PC-3 (cell line): ENCODE data around the gene GIMAP2. TPM values are rescaled to one million over a fixed set of nuclear protein-coding genes. Genes with fewer than 3 reads are reported as not detected.

ENCODE experiments used
- ATAC-seq: fragments of 200-7000 bp; cut with Tn5 transposase; 2 replicates; pipeline ENCODE4 v1.9.1; 2020; ENCODE audit warnings: mild to moderate bottlenecking, moderate library complexity
- BruUV-seq: library from RNA; stranded (reverse); fragments of 400-500 nt; replicated peaks from 2 replicates; lab custom pipeline; 2021; lab: Mats Ljungman, UMichigan
- CTCF ChIA-PET: fragments of 300-600 bp; sonication (Branson Sonifier 250); formaldehyde crosslinking; loops from one replicate; lab custom pipeline; 2022; ENCODE audit warnings: antibody characterized with exemption; lab: Charles Lee
- POLR2A ChIA-PET: fragments of 300-600 bp; sonication (Branson Sonifier 250); formaldehyde crosslinking; loops from one replicate; lab custom pipeline; 2022; ENCODE audit warnings: antibody characterized with exemption; ENCODE audit not compliant: unreplicated experiment; lab: Charles Lee
- DNase-seq: peaks from one replicate; pipeline ENCODE4 v3.0.0-alpha.2; 2015
- H2AFZ ChIP-seq: fragments of 300-600 bp; sonication (generic); 2 replicates; pipeline ENCODE4 v1.6.0; 2016; ENCODE audit warnings: antibody characterized with exemption, low read length
- H3F3A ChIP-seq: fragments of 300-600 bp; sonication (generic); one replicate; pipeline ENCODE4 v1.6.0; 2017; ENCODE audit warnings: antibody characterized with exemption, low read length, control low read depth, mild to moderate bottlenecking; ENCODE audit not compliant: unreplicated experiment
- H3K27ac ChIP-seq: fragments of 300-600 bp; sonication (generic); 2 replicates; pipeline ENCODE4 v1.5.1; 2016; ENCODE audit warnings: mild to moderate bottlenecking, low read length
- H3K27me3 ChIP-seq: fragments of 300-600 bp; sonication (generic); 2 replicates; pipeline ENCODE4 v1.6.1; 2016; ENCODE audit warnings: low read length, mixed read lengths
- H3K36me3 ChIP-seq: fragments of 300-600 bp; sonication (generic); 2 replicates; pipeline ENCODE4 v1.6.1; 2016; ENCODE audit warnings: low read depth, mixed run types, low read length, mixed read lengths
- H3K4me1 ChIP-seq: fragments of 300-600 bp; sonication (generic); 2 replicates; pipeline ENCODE4 v1.5.1; 2016; ENCODE audit warnings: low read length; ENCODE audit not compliant: insufficient read depth
- H3K4me2 ChIP-seq: fragments of 300-600 bp; sonication (generic); 2 replicates; pipeline ENCODE4 v1.6.0; 2016; ENCODE audit warnings: low read length
- H3K4me3 ChIP-seq: fragments of 300-600 bp; sonication (generic); 2 replicates; pipeline ENCODE4 v1.5.1; 2016; ENCODE audit warnings: mild to moderate bottlenecking, low read length, mixed read lengths
- H3K79me2 ChIP-seq: fragments of 300-600 bp; sonication (generic); 2 replicates; pipeline ENCODE4 v1.6.1; 2017; ENCODE audit warnings: low read length, mixed read lengths
- H3K9ac ChIP-seq: fragments of 300-600 bp; sonication (generic); 2 replicates; pipeline ENCODE4 v1.6.0; 2016; ENCODE audit warnings: mild to moderate bottlenecking, low read length
- H3K9me2 ChIP-seq: fragments of 300-600 bp; sonication (generic); replicated peaks from 2 replicates; pipeline ENCODE4 v1.6.1; 2016; ENCODE audit warnings: mixed run types, low read length, mixed read lengths
- H3K9me3 ChIP-seq: fragments of 300-600 bp; sonication (generic); 2 replicates; pipeline ENCODE4 v1.6.1; 2016; ENCODE audit warnings: low read length, mixed read lengths
- H4K20me1 ChIP-seq: fragments of 300-600 bp; sonication (generic); 2 replicates; pipeline ENCODE4 v1.6.1; 2016; ENCODE audit warnings: low read length, mixed read lengths
- EZH2 ChIP-seq: fragments of 300-600 bp; sonication (generic); IDR thresholded peaks from one replicate; pipeline ENCODE4 v1.6.1; 2017; ENCODE audit warnings: antibody characterized with exemption, mild to moderate bottlenecking, low read length; ENCODE audit not compliant: unreplicated experiment
- EZH2phosphoT487 ChIP-seq: fragments of 300-600 bp; sonication (generic); IDR thresholded peaks from 2 replicates; pipeline ENCODE4 v1.6.1; 2018; ENCODE audit warnings: mild to moderate bottlenecking, antibody characterized with exemption, low read length, borderline replicate concordance
- intact Hi-C: fragments of 100-400 bp; cut with micrococcal nuclease; formaldehyde crosslinking; loops from 2 replicates; pipeline ENCODE4 v1.9.0; 2023
- total RNA-seq: library from RNA; depleted of rRNA; stranded (reverse); fragments of >200 nt; gene quantifications from 2 replicates; pipeline ENCODE4 v1.2.3, GENCODE V29; 2014
- TF ChIP-seq, protein P1 (sequence below): fragments of 300-600 bp; sonication (generic); conservative IDR thresholded peaks from 2 replicates; pipeline ENCODE4 v1.5.1; 2017; ENCODE audit warnings: antibody characterized with exemption, low read depth, mild to moderate bottlenecking, low read length

The GIMAP2 gene
- total RNA-seq, 1 experiment from 2014 or later, result not detected

DNA sequence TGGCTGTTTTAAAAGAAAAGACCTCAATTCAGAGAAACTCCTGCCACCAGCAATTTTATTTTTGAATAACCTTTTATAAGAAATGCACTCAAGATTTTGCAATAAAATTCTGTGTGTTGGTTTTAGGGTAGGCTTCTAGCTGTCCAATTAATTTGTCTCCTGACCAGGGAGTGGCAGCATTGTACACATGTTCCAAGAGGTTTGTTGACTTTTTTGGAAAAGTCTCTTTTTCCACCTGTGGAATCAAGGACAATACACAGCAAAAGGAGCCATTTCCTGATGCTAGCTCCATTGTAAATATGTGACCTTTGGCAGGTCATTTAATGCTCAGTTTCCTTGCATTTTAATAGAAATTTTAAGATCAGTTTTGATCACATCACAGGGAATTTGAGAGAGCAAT, 53.5 kb downstream of the GIMAP2 start:
- CTCF ChIA-PET, result interaction anchor here (1.3 kb wide), 1 partner anchor 138 kb away, joined by 6 read pairs; no protein-coding TSS in a partner anchor
- peak; percentile 43 for ATAC-seq
- no peak overlapping the region for H3K27ac ChIP-seq

GRCh38 chr7:150740053-150740452, 54.5 kb downstream of the GIMAP2 start:
- Histone ChIP-seq H3F3A (no peaks in the 10 kb centered on the region), H3K9me3 (no peaks in the 10 kb centered on the region), H3K4me3 (no peak overlapping the region), H3K79me2 (no peaks in the 10 kb centered on the region), H3K36me3 (no peaks in the 10 kb centered on the region), H4K20me1 (no peaks in the 10 kb centered on the region), H3K9ac (no peak overlapping the region), H3K27me3 (peaks cover 36% of the 10 kb centered on the region), H3K27ac (no peak overlapping the region), H3K9me2 (no peaks in the 10 kb centered on the region), H2AFZ (no peak overlapping the region), H3K4me1 (peaks cover 10% of the 10 kb centered on the region; the same call in 1 of the 2 replicates), H3K4me2 (no peak overlapping the region)
- ATAC-seq, result no peak
- POLR2A ChIA-PET, result no interaction called here
- TF ChIP-seq, protein P1, sequence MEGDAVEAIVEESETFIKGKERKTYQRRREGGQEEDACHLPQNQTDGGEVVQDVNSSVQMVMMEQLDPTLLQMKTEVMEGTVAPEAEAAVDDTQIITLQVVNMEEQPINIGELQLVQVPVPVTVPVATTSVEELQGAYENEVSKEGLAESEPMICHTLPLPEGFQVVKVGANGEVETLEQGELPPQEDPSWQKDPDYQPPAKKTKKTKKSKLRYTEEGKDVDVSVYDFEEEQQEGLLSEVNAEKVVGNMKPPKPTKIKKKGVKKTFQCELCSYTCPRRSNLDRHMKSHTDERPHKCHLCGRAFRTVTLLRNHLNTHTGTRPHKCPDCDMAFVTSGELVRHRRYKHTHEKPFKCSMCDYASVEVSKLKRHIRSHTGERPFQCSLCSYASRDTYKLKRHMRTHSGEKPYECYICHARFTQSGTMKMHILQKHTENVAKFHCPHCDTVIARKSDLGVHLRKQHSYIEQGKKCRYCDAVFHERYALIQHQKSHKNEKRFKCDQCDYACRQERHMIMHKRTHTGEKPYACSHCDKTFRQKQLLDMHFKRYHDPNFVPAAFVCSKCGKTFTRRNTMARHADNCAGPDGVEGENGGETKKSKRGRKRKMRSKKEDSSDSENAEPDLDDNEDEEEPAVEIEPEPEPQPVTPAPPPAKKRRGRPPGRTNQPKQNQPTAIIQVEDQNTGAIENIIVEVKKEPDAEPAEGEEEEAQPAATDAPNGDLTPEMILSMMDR, result no peak
- TF ChIP-seq EZH2 (no peak), EZH2phosphoT487 (no peak)
- no peak for DNase-seq
- BruUV-seq, result no TSS peak
- intact Hi-C loops, result no loop called here
- CTCF ChIA-PET, result no interaction called here

More for the DNA sequence above, 53.5 kb downstream of the GIMAP2 start:
- Histone ChIP-seq H3K9me2 (no peaks in the 10 kb centered on the region), H3K4me2 (no peak overlapping the region), H3K27me3 (peaks cover 39% of the 10 kb centered on the region), H3K36me3 (no peaks in the 10 kb centered on the region), H3K4me3 (no peak overlapping the region), H3K9ac (no peak overlapping the region), H4K20me1 (no peaks in the 10 kb centered on the region), H2AFZ (no peak overlapping the region), H3F3A (no peaks in the 10 kb centered on the region), H3K4me1 (peaks cover 10% of the 10 kb centered on the region; the same call in 1 of the 2 replicates), H3K9me3 (no peaks in the 10 kb centered on the region), H3K79me2 (no peaks in the 10 kb centered on the region)
- intact Hi-C loops, result no loop called here
- no peak for DNase-seq
- BruUV-seq, result no TSS peak
- TF ChIP-seq EZH2phosphoT487, result no peak
- TF ChIP-seq, protein P1, result peak; percentile 42; the same call in 1 of the 2 replicates
- POLR2A ChIA-PET, result interaction anchor here (0.7 kb wide), 1 partner anchor 306 kb away, joined by 3 read pairs; no protein-coding TSS in a partner anchor

DNA sequence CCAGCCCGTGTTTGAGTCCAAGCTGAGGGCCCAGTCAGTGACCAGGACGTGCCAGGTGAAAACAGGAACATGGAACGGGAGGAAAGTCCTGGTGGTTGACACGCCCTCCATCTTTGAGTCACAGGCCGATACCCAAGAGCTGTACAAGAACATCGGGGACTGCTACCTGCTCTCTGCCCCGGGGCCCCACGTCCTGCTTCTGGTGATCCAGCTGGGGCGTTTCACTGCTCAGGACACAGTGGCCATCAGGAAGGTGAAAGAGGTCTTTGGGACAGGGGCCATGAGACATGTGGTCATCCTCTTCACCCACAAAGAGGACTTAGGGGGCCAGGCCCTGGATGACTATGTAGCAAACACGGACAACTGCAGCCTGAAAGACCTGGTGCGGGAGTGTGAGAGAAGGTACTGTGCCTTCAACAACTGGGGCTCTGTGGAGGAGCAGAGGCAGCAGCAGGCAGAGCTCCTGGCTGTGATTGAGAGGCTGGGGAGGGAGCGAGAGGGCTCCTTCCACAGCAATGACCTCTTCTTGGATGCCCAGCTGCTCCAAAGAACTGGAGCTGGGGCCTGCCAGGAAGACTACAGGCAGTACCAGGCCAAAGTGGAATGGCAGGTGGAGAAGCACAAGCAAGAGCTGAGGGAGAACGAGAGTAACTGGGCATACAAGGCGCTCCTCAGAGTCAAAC, 56.9 kb downstream of the GIMAP2 start:
- intact Hi-C loops, result no loop called here
- no peaks in the 10 kb centered on the region for H4K20me1 ChIP-seq
- H3K27me3 ChIP-seq, result peaks cover 44% of the 10 kb centered on the region

More for the DNA sequence above, 56.9 kb downstream of the GIMAP2 start:
- Histone ChIP-seq H3K27ac (no peak overlapping the region), H3K9me2 (no peaks in the 10 kb centered on the region), H3K36me3 (no peaks in the 10 kb centered on the region), H3K4me1 (peaks cover 10% of the 10 kb centered on the region; the same call in 1 of the 2 replicates), H2AFZ (no peak overlapping the region), H3K9me3 (no peaks in the 10 kb centered on the region), H3F3A (no peaks in the 10 kb centered on the region), H3K9ac (no peak overlapping the region), H3K4me2 (no peak overlapping the region), H3K4me3 (no peak overlapping the region), H3K79me2 (no peaks in the 10 kb centered on the region)
- CTCF ChIA-PET, result no interaction called here
- POLR2A ChIA-PET, result no interaction called here
- TF ChIP-seq EZH2, result no peak
- no peak for TF ChIP-seq EZH2phosphoT487
- TF ChIP-seq, protein P1, result no peak
- DNase-seq, result no peak
- no peak for ATAC-seq
- BruUV-seq, result no TSS peak
